ENCODE results near the gene CFAP107.
"Not testable (repeated sequence)": the region's sequence is repeated elsewhere in the genome, so short reads cannot be mapped to it uniquely, and the experiment has no call there.

The CFAP107 gene

DNA sequence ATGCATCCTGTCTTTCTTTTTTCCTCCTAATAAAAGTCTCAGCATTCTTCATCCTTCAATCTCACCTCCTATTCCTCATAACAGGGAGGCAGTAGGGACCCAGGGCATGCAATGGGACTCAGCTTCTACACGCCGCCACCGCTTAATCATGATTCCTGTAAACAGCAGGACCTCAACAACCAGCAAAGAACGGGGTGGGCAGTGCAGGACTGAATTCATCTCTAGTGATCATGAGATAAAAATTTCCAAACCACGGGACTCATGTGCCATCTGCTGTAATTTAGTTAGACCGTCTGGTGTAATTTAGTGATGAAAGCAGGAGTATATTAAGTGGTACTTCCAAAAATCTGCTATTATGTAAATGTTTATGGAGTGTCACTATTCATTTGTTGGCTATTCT lies 32.9 kb downstream of the CFAP107 start:
- no peak for DNase-seq (ENCODE audit: low spot score)

DNA sequence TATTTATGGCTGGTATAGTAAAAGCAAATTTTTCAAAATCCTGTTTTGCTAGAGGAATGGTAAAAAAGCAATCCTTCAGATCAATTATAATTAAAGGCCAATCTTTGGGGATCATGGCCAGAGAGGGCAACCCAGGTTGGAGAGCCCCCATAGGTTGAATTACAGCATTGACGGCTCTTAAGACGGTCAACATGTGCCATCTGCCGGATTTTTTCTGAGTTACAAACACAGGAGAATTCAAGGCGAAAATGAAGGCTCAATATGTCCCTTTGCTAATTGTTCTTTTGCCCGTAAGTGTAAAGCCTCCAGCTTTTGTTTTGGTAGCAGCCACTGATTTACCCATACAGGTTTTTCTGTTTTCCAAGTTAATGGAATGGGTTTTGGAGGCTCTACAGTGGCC lies 35.5 kb downstream of the CFAP107 start:
- not testable (repeated sequence) for DNase-seq (ENCODE audit: low spot score)

DNA sequence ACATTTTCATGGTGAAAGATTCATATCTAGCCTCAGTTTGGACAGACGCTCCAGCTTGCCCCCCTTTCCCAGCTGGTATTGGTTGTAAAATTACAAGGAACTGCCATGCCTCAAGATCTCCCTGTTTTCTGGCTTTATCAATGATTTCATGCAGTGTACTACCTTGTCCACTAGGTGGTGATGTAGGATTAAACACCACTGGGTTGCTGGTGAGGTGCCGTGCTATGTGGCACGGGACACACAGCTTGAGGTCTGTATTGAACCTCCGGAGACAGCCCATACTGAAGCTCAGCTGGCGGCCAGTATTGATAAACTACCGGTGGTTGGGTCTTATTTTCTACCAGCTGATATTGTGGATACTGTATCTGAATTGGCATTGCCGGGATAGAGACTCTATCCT lies 37.8 kb downstream of the CFAP107 start:
- DNase-seq (ENCODE audit: low spot score), result not testable (repeated sequence)

DNA sequence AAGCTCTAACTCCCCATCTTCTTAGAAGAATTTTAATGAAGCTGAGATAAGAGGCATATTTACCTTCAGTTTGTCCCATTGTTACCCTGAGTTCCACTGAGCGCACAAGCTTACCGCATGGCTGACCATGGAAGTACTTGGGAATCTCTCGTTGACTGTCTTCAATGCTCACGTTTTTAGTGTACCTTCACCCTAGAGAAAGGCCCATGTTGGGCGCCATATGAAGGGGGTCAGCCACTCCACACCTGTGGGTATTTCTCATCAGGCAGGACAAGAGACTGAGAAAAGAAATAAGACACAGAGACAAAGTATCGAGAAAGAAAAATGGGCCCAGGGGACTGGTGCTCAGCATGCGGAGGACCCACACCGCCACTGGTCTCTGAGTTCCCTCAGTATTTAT lies 38.7 kb downstream of the CFAP107 start:
- not testable (repeated sequence) for DNase-seq (ENCODE audit: low spot score)

DNA sequence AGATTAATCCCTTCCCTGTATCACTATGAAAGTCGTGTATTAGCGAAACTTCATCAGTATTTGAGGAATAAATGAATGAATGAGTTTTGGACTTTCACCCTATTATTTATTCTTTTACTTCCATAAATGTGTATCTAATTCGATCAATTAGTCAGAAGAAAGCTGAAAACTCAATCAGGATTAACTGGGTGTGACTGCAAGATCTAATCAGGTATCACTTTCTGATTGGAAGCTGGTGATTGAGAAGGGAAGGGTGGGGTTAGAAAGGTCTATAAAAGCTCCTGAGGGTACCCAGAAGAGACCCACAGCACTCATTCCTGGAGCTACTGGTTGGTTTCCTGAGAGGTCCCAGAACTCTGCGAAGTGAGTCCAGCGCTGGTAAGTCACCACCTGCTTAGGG lies 45.1 kb downstream of the CFAP107 start, which contains the start of gene PRAMEF1:
Gene PRAMEF1, plus strand, starts transcription at position 301 of the 400 bp plus-strand sequence. CDS start 1,831 bp downstream, outside the sequence.
- not testable (repeated sequence) for DNase-seq (ENCODE audit: low spot score)

DNA sequence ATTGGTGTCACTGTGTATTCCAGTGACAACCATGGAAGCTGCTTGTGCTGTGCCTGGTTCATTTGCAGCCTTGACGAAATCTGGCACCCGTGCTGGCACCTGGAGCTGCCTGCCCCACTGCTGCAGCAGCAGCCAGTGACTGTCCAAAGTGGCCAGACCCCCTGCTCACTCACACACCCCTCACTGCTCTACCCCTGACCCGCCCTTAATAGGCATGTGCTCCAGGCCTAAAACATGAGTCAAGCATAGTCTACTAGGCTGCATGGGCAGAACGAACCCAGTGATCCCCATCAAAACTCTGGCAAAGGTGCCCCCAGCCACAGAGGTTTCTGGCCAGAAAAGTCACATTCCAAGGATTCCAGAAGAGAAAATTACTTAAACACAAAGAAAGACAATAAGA lies 52.9 kb downstream of the CFAP107 start:
- DNase-seq (ENCODE audit: low spot score), result no peak

DNA sequence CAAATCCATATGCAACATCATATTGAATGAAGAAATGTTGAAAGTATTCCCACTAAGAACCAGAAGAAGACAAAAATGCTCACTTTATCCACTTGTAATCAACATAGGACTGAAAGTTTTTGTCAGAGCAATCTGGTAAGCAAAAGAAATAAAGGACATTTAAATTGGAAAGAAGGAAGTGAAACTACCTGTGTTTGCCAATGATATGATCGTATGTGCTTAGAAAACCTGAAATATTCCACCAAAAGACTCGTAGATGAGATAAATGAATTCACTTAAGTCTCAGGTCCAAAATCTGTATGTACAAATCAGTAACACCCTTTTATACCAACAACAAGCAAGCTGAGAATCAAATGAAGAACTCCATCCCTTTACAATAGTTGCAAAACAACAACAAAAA lies 53.7 kb downstream of the CFAP107 start:
- no peak for DNase-seq (ENCODE audit: low spot score)

DNA sequence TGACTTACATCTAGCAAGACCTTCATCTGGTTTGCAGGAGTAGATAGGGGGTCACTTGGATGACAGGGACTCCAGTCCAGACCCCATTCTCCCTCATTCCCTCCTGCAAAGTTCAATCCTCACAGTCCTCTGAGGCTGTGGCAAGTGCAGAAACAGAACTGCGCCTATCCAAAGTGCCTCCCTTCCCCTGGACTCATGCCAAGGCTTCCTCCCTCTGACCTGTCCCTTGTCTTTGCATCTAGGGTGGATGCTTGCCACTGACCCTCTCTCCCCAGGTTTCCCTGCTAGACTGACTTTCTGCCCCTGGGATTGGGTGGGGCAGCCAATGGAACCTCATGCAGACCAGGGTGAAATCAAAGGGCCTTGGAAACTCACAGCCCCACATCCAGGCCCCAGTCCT lies 63.9 kb downstream of the CFAP107 start:
- DNase-seq (ENCODE audit: low spot score), result no peak

DNA sequence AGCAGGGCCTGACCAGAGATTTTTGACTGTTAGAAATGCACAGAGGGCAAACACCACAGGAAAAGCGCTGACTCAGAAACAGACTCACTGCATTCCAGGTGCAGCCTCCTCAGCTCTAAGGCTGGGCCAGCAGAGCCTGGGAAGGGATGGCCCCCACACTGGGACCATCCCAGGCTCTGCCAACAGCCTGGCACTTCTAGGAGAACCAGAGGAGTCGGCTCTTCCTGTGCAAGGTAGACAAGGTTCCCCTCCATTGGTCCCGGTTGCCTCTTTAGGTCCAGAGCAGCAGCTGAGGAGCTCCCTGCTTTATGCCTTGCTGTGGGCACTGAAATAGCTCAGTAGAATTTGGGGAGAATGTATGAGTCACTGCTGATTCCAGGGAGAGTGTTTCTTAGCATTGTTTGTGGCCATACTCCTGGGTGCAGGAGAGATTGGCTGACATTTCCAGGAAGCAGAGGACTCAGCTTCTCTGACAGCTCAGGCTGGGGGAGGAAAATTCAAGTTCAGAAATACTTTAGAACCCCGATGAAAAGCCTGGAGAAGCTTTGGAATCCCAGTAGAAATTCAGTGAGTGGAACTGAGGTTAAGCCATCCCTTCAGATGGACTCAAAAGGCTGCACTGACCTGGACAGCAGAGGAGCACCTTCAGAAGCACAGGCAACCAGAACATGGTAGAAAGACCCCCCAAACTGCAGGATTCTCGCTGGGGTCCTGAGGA lies 64.8 kb downstream of the CFAP107 start:
- DNase-seq (ENCODE audit: low spot score), result no peak

DNA sequence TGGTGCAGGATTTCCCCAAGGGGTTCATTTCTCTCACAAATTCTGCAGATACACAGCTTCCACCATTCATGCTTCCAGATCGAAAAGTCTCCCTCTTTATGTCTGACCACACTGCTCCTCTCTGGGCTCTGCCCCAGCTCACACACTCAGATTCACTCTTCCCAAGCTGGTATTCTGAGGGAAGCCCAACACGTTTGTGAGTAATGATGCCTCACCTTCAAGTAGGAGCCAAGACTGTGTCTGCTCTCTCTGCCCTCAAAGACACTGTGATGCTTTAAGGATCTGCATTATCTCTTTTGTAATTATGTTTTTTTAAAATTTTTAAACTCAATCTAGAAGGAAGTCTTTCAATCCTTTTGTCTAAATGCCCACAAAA lies 65.4 kb downstream of the CFAP107 start:
- DNase-seq (ENCODE audit: low spot score), result no peak

All from ecto neural progenitor cell (in vitro differentiated cells).